Adrenal gland (tissue), 19 donors: ENCODE results near the gene CTDSP1. TPM values are rescaled to one million over a fixed set of nuclear protein-coding genes. Genes with fewer than 3 reads are reported as not detected.
A peak's percentile ranks its signal among the peaks of the same experiment; 100 is the strongest.

Experiments used
- DNase-seq, 7 donors: peaks; one replicate each; pipeline ENCODE4 v3.0.0-alpha.2; 2019 to 2020
- H3K27ac ChIP-seq, 5 donors: fragments of 200-600 bp; sonication (generic) in 4 of 5; 1 replicate in 3 of 5; 2 replicates in 2 of 5; pipeline versions ENCODE4 v1.5.1 to v1.8.0; 2016 to 2020; ENCODE audit warnings: mild to moderate bottlenecking in 1 of 5
- H3K27me3 ChIP-seq: fragments of 200-600 bp; 2 replicates; pipeline ENCODE4 v1.8.0; 2021
- H3K36me3 ChIP-seq, 2 donors: fragments of 200-600 bp; replicated peaks in 1 of 2; 1 replicate in 1 of 2; 2 replicates in 1 of 2; pipeline versions ENCODE4 v1.5.1 to v1.8.0; 2018 to 2022
- H3K4me1 ChIP-seq, 2 donors: fragments of 200-600 bp; replicated peaks in 1 of 2; 1 replicate in 1 of 2; 2 replicates in 1 of 2; pipeline versions ENCODE4 v1.5.1 to v1.8.0; 2018 to 2021
- H3K4me3 ChIP-seq, 4 donors: fragments of 200-600 bp; sonication (generic) in 3 of 4; one replicate each; pipeline ENCODE4 v1.5.1; 2016 to 2018
- H3K9me3 ChIP-seq, 3 donors: fragments of 200-600 bp; sonication (generic) in 1 of 3; replicated peaks in 1 of 3; 1 replicate in 2 of 3; 2 replicates in 1 of 3; pipeline versions ENCODE4 v1.5.1 to v1.8.0; 2016 to 2021
- CTCF ChIP-seq, 6 experiments: fragments of 450-650 bp in 4 of 6; fragments of 200-600 bp in 2 of 6; sonication (generic) in 1 of 6; IDR thresholded peaks; 1 replicate in 5 of 6; 2 replicates in 1 of 6; pipeline versions ENCODE4 v1.5.1 to v1.8.0; 2016 to 2021; ENCODE audit warnings: antibody characterized with exemption in 6 of 6, mild to moderate bottlenecking in 2 of 6, moderate library complexity in 1 of 6
- POLR2A ChIP-seq, 2 donors: fragments of 450-650 bp; IDR thresholded peaks; one replicate each; pipeline ENCODE4 v1.6.1; 2017; ENCODE audit warnings: antibody characterized with exemption in 2 of 2, mild to moderate bottlenecking in 2 of 2, moderate library complexity in 1 of 2
- WGBS, 4 donors: extraction: QIAGEN DNeasy Blood & Tissue Kit in 2 of 4; methylation state at CpG; one replicate each; pipeline versions ENCODE4 v1.1.5 to v1.1.7; 2013 to 2017; 5-methylcytosine and 5-hydroxymethylcytosine counted together
- intact Hi-C, 2 donors: fragments of 100-400 bp; cut with DNase I; formaldehyde crosslinking; loops; one replicate each; pipeline versions ENCODE4 v1.14.1 to v1.15.0; 2022 to 2023
- long read RNA-seq, 10 donors: library from polyadenylated mRNA in 3 of 10; unstranded in 2 of 10; stranded (forward) in 1 of 10; transcript quantifications; one replicate each; pipeline ENCODE4 v2.0.0 and lab custom pipeline, GENCODE V29; 2021 to 2026
- polyA plus RNA-seq, 3 donors: library from polyadenylated mRNA; stranded (reverse); fragments of 200-250 nt in 2 of 3; fragments of 350-450 nt in 1 of 3; fragmentation: Illumina TruSeq in 1 of 3; extraction: RNeasy Lipid Tissue Mini Kit (QIAGEN cat#74804) in 1 of 3; gene quantifications; one replicate each; pipeline ENCODE4 v1.2.3, GENCODE V29; 2013 to 2014
- total RNA-seq, 9 donors: library from RNA; depleted of rRNA in 4 of 9; stranded (reverse); fragments of >200 nt in 4 of 9; fragments of 120-200 nt in 1 of 9; fragmentation: NEBNext Ultra II Directional in 1 of 9; extraction: Animal tissue kit (Norgen Biotek cat#: 25700) in 1 of 9; gene quantifications; one replicate each; pipeline versions ENCODE4 v1.1.0 to v1.2.4, GENCODE V29; 2013 to 2023
- donor health status: healthy with polysubstance abuse.
- donor health status: Bipolar disorder and iron deficiency.
- donor health status: DM: yes; HTN: yes; CAD: no.
- donor health status: DM: no; HTN: no; CAD: no.
- donor health status: DM: no; HTN: no; CAD: no.
- donor health status: DM: yes; HTN: yes; CAD: no.

CTDSP1 gene
- total RNA-seq (100 to 1,000 TPM in 6 of 9 donors, 10 to 100 TPM in 3; 53.1 to 161 (median 118) TPM), polyA plus RNA-seq (100 to 1,000 TPM in 1 of 3 donors, 10 to 100 TPM in 2; 34.0 to 119 (median 98.9) TPM)
- long read RNA-seq, donor 1, transcript CTDSP1-201 (7 exons, 2,638 nt) = major isoform, 9 of 22 reads
- long read RNA-seq, donor 1, partial matches to known transcripts = 5 of 22 reads
- long read RNA-seq, donor 1, other reads (novel, unspliced or antisense) = 7 of 22 reads
- long read RNA-seq, donor 2, partial matches to known transcripts = 14 of 28 reads
- long read RNA-seq, donor 2, other reads (novel, unspliced or antisense) = 9 of 28 reads
- long read RNA-seq, donor 3, partial matches to known transcripts = 5 of 9 reads
- long read RNA-seq, donor 3, other reads (novel, unspliced or antisense) = 0 of 9 reads
- long read RNA-seq, donor 4, partial matches to known transcripts = 1 of 20 reads
- long read RNA-seq, donor 4, other reads (novel, unspliced or antisense) = 16 of 20 reads
- long read RNA-seq, donor 5, transcript CTDSP1-201 (7 exons, 2,638 nt) = major isoform, 7 of 86 reads
- long read RNA-seq, donor 5, partial matches to known transcripts = 13 of 86 reads
- long read RNA-seq, donor 5, other reads (novel, unspliced or antisense) = 63 of 86 reads
- long read RNA-seq, donor 6, partial matches to known transcripts = 2 of 13 reads
- long read RNA-seq, donor 6, other reads (novel, unspliced or antisense) = 11 of 13 reads
- long read RNA-seq, donor 7, partial matches to known transcripts = 0 of 1 reads
- long read RNA-seq, donor 7, other reads (novel, unspliced or antisense) = 0 of 1 reads
- long read RNA-seq, donor 8, transcript CTDSP1-201 (7 exons, 2,638 nt) = major isoform, 7 of 23 reads
- long read RNA-seq, donor 8, partial matches to known transcripts = 8 of 23 reads
- long read RNA-seq, donor 8, other reads (novel, unspliced or antisense) = 6 of 23 reads
- long read RNA-seq, donor 9, partial matches to known transcripts = 0 of 10 reads
- long read RNA-seq, donor 9, other reads (novel, unspliced or antisense) = 8 of 10 reads
- long read RNA-seq, donor 10, partial matches to known transcripts = 0 of 10 reads
- long read RNA-seq, donor 10, other reads (novel, unspliced or antisense) = 8 of 10 reads

- H3K27ac ChIP-seq = peak within 1 kb of the TSS; percentile 94 to 100 (median 98)
- peaks cover 0 to 32% of the 10 kb centered on the region in 2 donors for H3K36me3 ChIP-seq
- peaks cover 24 to 47% of the 10 kb centered on the region in 2 donors for H3K4me1 ChIP-seq
- no peaks in the 10 kb centered on the region for H3K27me3 ChIP-seq
- TF ChIP-seq CTCF (IDR thresholded peaks at IDR 0.05) (peak in 2 of 6 experiments; percentile 21 to 24), POLR2A (IDR thresholded peaks at IDR 0.05) (peak in 1 of 2 donors; percentile 71)
- 0 to 1% (median 0%) methylated on average over 9 to 76 of the region's 78 CpGs for WGBS, 4 donors
- peak; percentile 96 to 98 (median 97) for DNase-seq
- intact Hi-C loops = loop anchor here in 1 of 2 donors (5.0 to 10.0 kb wide), 2 partner anchors 68 to 245 kb away; no protein-coding TSS in a partner anchor
- peak within 1 kb of the TSS; percentile 78 to 96 (median 95) for H3K4me3 ChIP-seq
- no peaks in the 10 kb centered on the region for H3K9me3 ChIP-seq
Observed at GRCh38 chr2:218399391-218400166, at the start of gene CTDSP1. CTDSP1 (plus strand) TSS chr2:218399868; CDS start chr2:218400091, 223 bp downstream.

- 87 to 95% (median 90%) methylated on average over 14 of the region's 14 CpGs for WGBS, 4 donors
- Histone ChIP-seq H3K9me3 (peaks cover 0 to 11% (median 0%) of the 10 kb centered on the region in 3 donors), H3K4me1 (peaks cover 0 to 6% of the 10 kb centered on the region in 2 donors), H3K27me3 (no peaks in the 10 kb centered on the region), H3K4me3 (no peak overlapping the region), H3K36me3 (no peaks in the 10 kb centered on the region), H3K27ac (no peak overlapping the region)
- TF ChIP-seq CTCF (IDR thresholded peaks at IDR 0.05) (no peak), POLR2A (IDR thresholded peaks at IDR 0.05) (no peak)
- DNase-seq = no peak
- intact Hi-C loops = loop anchor here in 1 of 2 donors (10.0 kb wide), 1 partner anchor 49 kb away; no protein-coding TSS in a partner anchor
Observed at GRCh38 chr2:218354045-218354444, 45.6 kb upstream of the CTDSP1 start.

- peaks cover 0 to 6% of the 10 kb centered on the region in 2 donors for H3K4me1 ChIP-seq
- no peak for TF ChIP-seq POLR2A (IDR thresholded peaks at IDR 0.05)
- TF ChIP-seq CTCF (IDR thresholded peaks at IDR 0.05) = no peak
- H3K27me3 ChIP-seq = no peaks in the 10 kb centered on the region
- 61 to 71% (median 65%) methylated on average over 16 to 20 of the region's 20 CpGs for WGBS, 4 donors
- H3K27ac ChIP-seq = no peak overlapping the region
- no peak for DNase-seq
- intact Hi-C loops = loop anchor here (5.0 to 10.0 kb wide), 2 partner anchors 50 to 53 kb away; no protein-coding TSS in a partner anchor
- H3K36me3 ChIP-seq = no peaks in the 10 kb centered on the region
- no peak overlapping the region for H3K4me3 ChIP-seq
- H3K9me3 ChIP-seq = peaks cover 0 to 11% (median 0%) of the 10 kb centered on the region in 3 donors
Observed at GRCh38 chr2:218354850-218355443, 44.7 kb upstream of the CTDSP1 start.
